HepG2 (cell line): ENCODE results near the gene TSNAXIP1.

ENCODE experiments used
- ATF7 ChIP-seq, 2 experiments: fragments of 450-650 bp in 1 of 2; sonication (generic) in 1 of 2; formaldehyde crosslinking in 1 of 2; IDR thresholded peaks; 2 replicates each; pipeline versions ENCODE4 v1.4.0 to v1.6.1; 2016 to 2020; ENCODE audit warnings: antibody characterized with exemption in 1 of 2, mild to moderate bottlenecking in 1 of 2, missing genetic modification reagents in 1 of 2
- CTCF ChIP-seq: sonication (generic); formaldehyde crosslinking; IDR thresholded peaks from 2 replicates; pipeline ENCODE4 v1.5.0; 2020; ENCODE audit warnings: mild to moderate bottlenecking, missing genetic modification reagents, moderate library complexity
- ETV5 ChIP-seq: IDR thresholded peaks from 2 replicates; pipeline ENCODE4 v1.6.1; 2018; ENCODE audit warnings: missing biosample characterization, missing genetic modification reagents, inconsistent platforms, borderline replicate concordance
- POLR2A ChIP-seq, 2 experiments: IDR thresholded peaks; 2 replicates each; pipeline ENCODE4 v1.6.1; 2011; ENCODE audit warnings: low read depth in 2 of 2, low read length in 2 of 2, mild to moderate bottlenecking in 1 of 2, moderate library complexity in 1 of 2; ENCODE audit not compliant: insufficient read depth in 1 of 2
- RFXAP ChIP-seq: sonication (generic); formaldehyde crosslinking; IDR thresholded peaks from 2 replicates; pipeline ENCODE4 v1.4.0; 2020; ENCODE audit warnings: missing genetic modification reagents, borderline replicate concordance
- ZFP37 ChIP-seq: sonication (generic); formaldehyde crosslinking; IDR thresholded peaks from 2 replicates; pipeline ENCODE4 v1.4.0; 2020; ENCODE audit warnings: missing genetic modification reagents, borderline replicate concordance
- ZNF280B ChIP-seq: sonication (generic); formaldehyde crosslinking; IDR thresholded peaks from 2 replicates; pipeline ENCODE4 v1.5.0; 2020; ENCODE audit warnings: missing genetic modification reagents, mild to moderate bottlenecking, borderline replicate concordance
- TF ChIP-seq, protein P1 (sequence below): sonication (generic); formaldehyde crosslinking; IDR thresholded peaks from 2 replicates; pipeline ENCODE4 v1.4.0; 2020; ENCODE audit warnings: low read depth, mild to moderate bottlenecking, missing genetic modification reagents
- TF ChIP-seq, protein P2 (sequence below): sonication (generic); formaldehyde crosslinking; IDR thresholded peaks from 2 replicates; pipeline ENCODE4 v1.5.0; 2020; ENCODE audit warnings: missing genetic modification reagents, mild to moderate bottlenecking, borderline replicate concordance
- TF ChIP-seq, protein P3 (sequence below): sonication (generic); formaldehyde crosslinking; IDR thresholded peaks from 2 replicates; pipeline ENCODE4 v1.9.0; 2022; ENCODE audit warnings: missing genetic modification reagents, mild to moderate bottlenecking, borderline replicate concordance
- TF ChIP-seq, protein P4 (sequence below): sonication (generic); formaldehyde crosslinking; IDR thresholded peaks from 2 replicates; pipeline ENCODE4 v1.5.0; 2020; ENCODE audit warnings: mild to moderate bottlenecking, missing genetic modification reagents, borderline replicate concordance
- TF ChIP-seq, protein P5 (sequence below): conservative IDR thresholded peaks from 2 replicates; pipeline ENCODE4 v1.6.1; 2018; ENCODE audit warnings: missing genetic modification reagents

GRCh38 chr16:67828651-67829050 lies 22.0 kb downstream of the TSNAXIP1 start:
- TF ChIP-seq, protein P1, sequence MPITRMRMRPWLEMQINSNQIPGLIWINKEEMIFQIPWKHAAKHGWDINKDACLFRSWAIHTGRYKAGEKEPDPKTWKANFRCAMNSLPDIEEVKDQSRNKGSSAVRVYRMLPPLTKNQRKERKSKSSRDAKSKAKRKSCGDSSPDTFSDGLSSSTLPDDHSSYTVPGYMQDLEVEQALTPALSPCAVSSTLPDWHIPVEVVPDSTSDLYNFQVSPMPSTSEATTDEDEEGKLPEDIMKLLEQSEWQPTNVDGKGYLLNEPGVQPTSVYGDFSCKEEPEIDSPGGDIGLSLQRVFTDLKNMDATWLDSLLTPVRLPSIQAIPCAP (CRISPR knock-in tag), result no peak
- TF ChIP-seq, protein P2, sequence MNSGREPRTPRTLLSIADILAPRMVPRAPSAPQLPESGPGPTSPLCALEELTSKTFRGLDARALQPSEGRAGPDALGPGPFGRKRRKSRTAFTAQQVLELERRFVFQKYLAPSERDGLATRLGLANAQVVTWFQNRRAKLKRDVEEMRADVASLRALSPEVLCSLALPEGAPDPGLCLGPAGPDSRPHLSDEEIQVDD (CRISPR knock-in tag), result no peak
- no peak for TF ChIP-seq POLR2A (IDR thresholded peaks at IDR 0.05; ENCODE audit: insufficient read depth in 1 of 2, low read depth in 2 of 2, low read length in 2 of 2)
- no peak for TF ChIP-seq ZFP37
- TF ChIP-seq ETV5 (CRISPR knock-in tag), result no peak
- TF ChIP-seq, protein P3, sequence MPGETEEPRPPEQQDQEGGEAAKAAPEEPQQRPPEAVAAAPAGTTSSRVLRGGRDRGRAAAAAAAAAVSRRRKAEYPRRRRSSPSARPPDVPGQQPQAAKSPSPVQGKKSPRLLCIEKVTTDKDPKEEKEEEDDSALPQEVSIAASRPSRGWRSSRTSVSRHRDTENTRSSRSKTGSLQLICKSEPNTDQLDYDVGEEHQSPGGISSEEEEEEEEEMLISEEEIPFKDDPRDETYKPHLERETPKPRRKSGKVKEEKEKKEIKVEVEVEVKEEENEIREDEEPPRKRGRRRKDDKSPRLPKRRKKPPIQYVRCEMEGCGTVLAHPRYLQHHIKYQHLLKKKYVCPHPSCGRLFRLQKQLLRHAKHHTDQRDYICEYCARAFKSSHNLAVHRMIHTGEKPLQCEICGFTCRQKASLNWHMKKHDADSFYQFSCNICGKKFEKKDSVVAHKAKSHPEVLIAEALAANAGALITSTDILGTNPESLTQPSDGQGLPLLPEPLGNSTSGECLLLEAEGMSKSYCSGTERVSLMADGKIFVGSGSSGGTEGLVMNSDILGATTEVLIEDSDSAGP, result no peak
- TF ChIP-seq, protein P4, sequence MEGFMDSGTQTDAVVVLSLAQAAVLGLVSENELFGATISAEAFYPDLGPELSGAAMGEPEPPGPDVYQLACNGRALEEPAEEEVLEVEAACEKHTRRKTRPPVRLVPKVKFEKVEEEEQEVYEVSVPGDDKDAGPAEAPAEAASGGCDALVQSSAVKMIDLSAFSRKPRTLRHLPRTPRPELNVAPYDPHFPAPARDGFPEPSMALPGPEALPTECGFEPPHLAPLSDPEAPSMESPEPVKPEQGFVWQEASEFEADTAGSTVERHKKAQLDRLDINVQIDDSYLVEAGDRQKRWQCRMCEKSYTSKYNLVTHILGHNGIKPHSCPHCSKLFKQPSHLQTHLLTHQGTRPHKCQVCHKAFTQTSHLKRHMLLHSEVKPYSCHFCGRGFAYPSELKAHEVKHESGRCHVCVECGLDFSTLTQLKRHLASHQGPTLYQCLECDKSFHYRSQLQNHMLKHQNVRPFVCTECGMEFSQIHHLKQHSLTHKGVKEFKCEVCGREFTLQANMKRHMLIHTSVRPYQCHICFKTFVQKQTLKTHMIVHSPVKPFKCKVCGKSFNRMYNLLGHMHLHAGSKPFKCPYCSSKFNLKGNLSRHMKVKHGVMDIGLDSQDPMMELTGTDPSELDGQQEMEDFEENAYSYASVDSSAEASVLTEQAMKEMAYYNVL (CRISPR knock-in tag), result no peak
- no peak for TF ChIP-seq CTCF (CRISPR knock-in tag)
- TF ChIP-seq RFXAP (CRISPR knock-in tag), result no peak
- TF ChIP-seq ZNF280B (CRISPR knock-in tag), result no peak
- TF ChIP-seq, protein P5, sequence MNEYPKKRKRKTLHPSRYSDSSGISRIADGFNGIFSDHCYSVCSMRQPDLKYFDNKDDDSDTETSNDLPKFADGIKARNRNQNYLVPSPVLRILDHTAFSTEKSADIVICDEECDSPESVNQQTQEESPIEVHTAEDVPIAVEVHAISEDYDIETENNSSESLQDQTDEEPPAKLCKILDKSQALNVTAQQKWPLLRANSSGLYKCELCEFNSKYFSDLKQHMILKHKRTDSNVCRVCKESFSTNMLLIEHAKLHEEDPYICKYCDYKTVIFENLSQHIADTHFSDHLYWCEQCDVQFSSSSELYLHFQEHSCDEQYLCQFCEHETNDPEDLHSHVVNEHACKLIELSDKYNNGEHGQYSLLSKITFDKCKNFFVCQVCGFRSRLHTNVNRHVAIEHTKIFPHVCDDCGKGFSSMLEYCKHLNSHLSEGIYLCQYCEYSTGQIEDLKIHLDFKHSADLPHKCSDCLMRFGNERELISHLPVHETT (CRISPR knock-in tag), result no peak
- TF ChIP-seq ATF7 (IDR thresholded peaks at IDR 0.05), result no peak
- TF ChIP-seq ATF7 (CRISPR knock-in tag; IDR thresholded peaks at IDR 0.05), result no peak
